ENCODE data around the gene KRTAP1-3. TPM values are rescaled to one million over a fixed set of nuclear protein-coding genes. Genes with fewer than 3 reads are reported as not detected.

The KRTAP1-3 gene
- polyA plus RNA-seq, 1 experiment = not detected

GRCh38 chr17:41013181-41013580, 21.5 kb downstream of the KRTAP1-3 start:
- no peak for TF ChIP-seq CTCF (IDR thresholded peaks at IDR 0.05; ENCODE audit: insufficient read depth, low read depth, low read length)
- Histone ChIP-seq H3K27me3 (ENCODE audit: control insufficient read depth, insufficient read depth, low read length) (no peaks in the 10 kb centered on the region), H3K36me3 (ENCODE audit: control insufficient read depth, insufficient read depth, low read length) (no peaks in the 10 kb centered on the region), H3K4me3 (ENCODE audit: low read depth, low read length) (no peak overlapping the region)
- ChIA-PET CTCF (interaction anchor here (1.0 to 2.0 kb wide), 5 partner anchors 11 to 650 kb away, joined by 3 to 7 read pairs (median 3); partner anchors contain the start of gene KRTAP1-5), POLR2A (interaction anchor here (0.6 kb wide), 1 partner anchor 474 kb away, joined by 14 read pairs; no protein-coding TSS in a partner anchor)
- peak; percentile 91 for DNase-seq (ENCODE audit: low read depth)

GRCh38 chr17:41012326-41013120, 22.2 kb downstream of the KRTAP1-3 start:
- ChIA-PET CTCF (interaction anchor here (2.0 kb wide), 1 partner anchor 12 kb away, joined by 7 read pairs; no protein-coding TSS in a partner anchor), POLR2A (interaction anchor here (0.6 kb wide), 1 partner anchor 473 kb away, joined by 14 read pairs; no protein-coding TSS in a partner anchor)
- H3K36me3 ChIP-seq (ENCODE audit: control insufficient read depth, insufficient read depth, low read length) = no peaks in the 10 kb centered on the region
- H3K27me3 ChIP-seq (ENCODE audit: control insufficient read depth, insufficient read depth, low read length) = no peaks in the 10 kb centered on the region
- DNase-seq (ENCODE audit: low read depth) = no peak
- no peak for TF ChIP-seq CTCF (IDR thresholded peaks at IDR 0.05; ENCODE audit: insufficient read depth, low read depth, low read length)
- no peak overlapping the region for H3K4me3 ChIP-seq (ENCODE audit: low read depth, low read length)

GRCh38 chr17:41010441-41010840, 24.2 kb downstream of the KRTAP1-3 start:
- Histone ChIP-seq H3K4me3 (ENCODE audit: low read depth, low read length) (no peak overlapping the region), H3K36me3 (ENCODE audit: control insufficient read depth, insufficient read depth, low read length) (no peaks in the 10 kb centered on the region), H3K27me3 (ENCODE audit: control insufficient read depth, insufficient read depth, low read length) (no peaks in the 10 kb centered on the region)
- ChIA-PET POLR2A (no interaction called here), CTCF (no interaction called here)
- no peak for TF ChIP-seq CTCF (IDR thresholded peaks at IDR 0.05; ENCODE audit: insufficient read depth, low read depth, low read length)
- no peak for DNase-seq (ENCODE audit: low read depth)

- POLR2A ChIA-PET = no interaction called here
- CTCF ChIA-PET = no interaction called here
Measured at GRCh38 chr17:41009936-41010335, 24.7 kb downstream of the KRTAP1-3 start.

More at GRCh38 chr17:41009936-41010335, 24.7 kb downstream of the KRTAP1-3 start:
- Histone ChIP-seq H3K36me3 (ENCODE audit: control insufficient read depth, insufficient read depth, low read length) (no peaks in the 10 kb centered on the region), H3K4me3 (ENCODE audit: low read depth, low read length) (no peak overlapping the region), H3K27me3 (ENCODE audit: control insufficient read depth, insufficient read depth, low read length) (no peaks in the 10 kb centered on the region)
- no peak for DNase-seq (ENCODE audit: low read depth)
- no peak for TF ChIP-seq CTCF (IDR thresholded peaks at IDR 0.05; ENCODE audit: insufficient read depth, low read depth, low read length)

All from BJ (cell line).